Glomerular visceral epithelial cell (primary cell): ENCODE measurements around the gene GRIN1.

Experiments
- DNase-seq: peaks from one replicate; pipeline ENCODE4 v3.0.0-alpha.2; 2016; ENCODE audit errors: extremely low spot score

GRIN1 gene

GRCh38 chr9:137178201-137178938 lies 39.4 kb downstream of the GRIN1 start:
- DNase-seq = no peak

- no peak for DNase-seq
Observed at GRCh38 chr9:137178939-137179630, 40.1 kb downstream of the GRIN1 start.

- DNase-seq = no peak
Observed at GRCh38 chr9:137179761-137180160, 40.8 kb downstream of the GRIN1 start.

GRCh38 chr9:137180491-137180890 lies 41.5 kb downstream of the GRIN1 start:
- DNase-seq = no peak

- DNase-seq = no peak
Observed at GRCh38 chr9:137181680-137182079, 42.7 kb downstream of the GRIN1 start.

- no peak for DNase-seq
Observed at GRCh38 chr9:137182836-137183235, 43.9 kb downstream of the GRIN1 start.

- no peak for DNase-seq
Observed at GRCh38 chr9:137183980-137184595, 45.1 kb downstream of the GRIN1 start.

- no peak for DNase-seq
Observed at GRCh38 chr9:137184881-137185660, 46.1 kb downstream of the GRIN1 start.

GRCh38 chr9:137185921-137186320 lies 47.0 kb downstream of the GRIN1 start:
- DNase-seq = no peak

- DNase-seq = no peak
Observed at GRCh38 chr9:137186385-137186784, 47.4 kb downstream of the GRIN1 start.

GRCh38 chr9:137187386-137187785 lies 48.4 kb downstream of the GRIN1 start:
- no peak for DNase-seq

- no peak for DNase-seq
Observed at GRCh38 chr9:137188086-137188489, 49.1 kb downstream of the GRIN1 start.

- peak; percentile 94 for DNase-seq
Observed at GRCh38 chr9:137188490-137189296, 49.7 kb downstream of the GRIN1 start, which contains the start of the genes ANAPC2 and SSNA1. ANAPC2 (minus strand) TSS chr9:137188560; CDS start chr9:137188532, 28 bp downstream. SSNA1 (plus strand) TSS chr9:137188676; CDS start chr9:137188727, 51 bp downstream.

- DNase-seq = no peak
Observed at GRCh38 chr9:137189297-137190295, 50.6 kb downstream of the GRIN1 start.

GRCh38 chr9:137190315-137190856 lies 51.4 kb downstream of the GRIN1 start:
- no peak for DNase-seq

GRCh38 chr9:137191245-137191644 lies 52.3 kb downstream of the GRIN1 start:
- DNase-seq = no peak

GRCh38 chr9:137191691-137192447 lies 52.9 kb downstream of the GRIN1 start:
- DNase-seq = no peak

- DNase-seq = no peak
Observed at GRCh38 chr9:137192448-137192780, 53.5 kb downstream of the GRIN1 start.

- DNase-seq = no peak
Observed at GRCh38 chr9:137192859-137193258, 53.9 kb downstream of the GRIN1 start.
